ENCODE results near the gene AGBL3.

The AGBL3 gene

DNA sequence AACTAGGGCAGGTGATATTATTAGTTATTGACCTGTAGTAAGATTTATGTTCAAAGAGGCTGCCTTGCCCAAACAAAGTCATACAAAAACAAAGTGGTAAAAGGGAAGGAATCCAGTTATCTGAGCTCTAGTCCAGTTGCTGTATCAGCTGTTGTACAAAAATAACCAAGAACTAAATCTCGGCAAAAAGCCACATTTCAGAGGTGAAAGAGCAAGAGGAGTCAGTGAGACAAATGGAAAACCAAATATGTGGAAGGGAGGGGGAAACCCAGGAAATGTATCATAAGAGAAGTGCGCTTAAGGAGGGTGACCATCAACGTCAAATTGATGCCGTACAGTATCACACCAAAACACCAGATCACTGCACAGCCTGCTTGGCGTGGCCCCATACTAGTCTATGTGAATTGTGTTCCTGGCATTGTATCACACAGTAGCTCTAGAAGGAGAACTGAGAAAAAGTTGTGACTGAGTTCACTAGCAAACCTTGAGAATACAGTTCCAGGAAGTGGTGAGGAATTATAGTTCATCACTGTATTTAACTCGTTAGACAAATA, 6.4 kb downstream of the AGBL3 start:
- Histone ChIP-seq H3K27me3 (no peaks in the 10 kb centered on the region), H3K4me1 (ENCODE audit: control insufficient read depth in 1 of 2, insufficient read depth in 1 of 2, low read depth in 1 of 2, low read length in 1 of 2) (no peaks in the 10 kb centered on the region), H3K27ac (no peak overlapping the region), H3K36me3 (peaks cover 12% of the 10 kb centered on the region), H3K9me3 (no peaks in the 10 kb centered on the region), H3K4me3 (ENCODE audit: low read depth in 1 of 2, low read length in 1 of 2) (no peak overlapping the region)
- TF ChIP-seq, protein P1, sequence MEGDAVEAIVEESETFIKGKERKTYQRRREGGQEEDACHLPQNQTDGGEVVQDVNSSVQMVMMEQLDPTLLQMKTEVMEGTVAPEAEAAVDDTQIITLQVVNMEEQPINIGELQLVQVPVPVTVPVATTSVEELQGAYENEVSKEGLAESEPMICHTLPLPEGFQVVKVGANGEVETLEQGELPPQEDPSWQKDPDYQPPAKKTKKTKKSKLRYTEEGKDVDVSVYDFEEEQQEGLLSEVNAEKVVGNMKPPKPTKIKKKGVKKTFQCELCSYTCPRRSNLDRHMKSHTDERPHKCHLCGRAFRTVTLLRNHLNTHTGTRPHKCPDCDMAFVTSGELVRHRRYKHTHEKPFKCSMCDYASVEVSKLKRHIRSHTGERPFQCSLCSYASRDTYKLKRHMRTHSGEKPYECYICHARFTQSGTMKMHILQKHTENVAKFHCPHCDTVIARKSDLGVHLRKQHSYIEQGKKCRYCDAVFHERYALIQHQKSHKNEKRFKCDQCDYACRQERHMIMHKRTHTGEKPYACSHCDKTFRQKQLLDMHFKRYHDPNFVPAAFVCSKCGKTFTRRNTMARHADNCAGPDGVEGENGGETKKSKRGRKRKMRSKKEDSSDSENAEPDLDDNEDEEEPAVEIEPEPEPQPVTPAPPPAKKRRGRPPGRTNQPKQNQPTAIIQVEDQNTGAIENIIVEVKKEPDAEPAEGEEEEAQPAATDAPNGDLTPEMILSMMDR (IDR thresholded peaks at IDR 0.05), result no peak

DNA sequence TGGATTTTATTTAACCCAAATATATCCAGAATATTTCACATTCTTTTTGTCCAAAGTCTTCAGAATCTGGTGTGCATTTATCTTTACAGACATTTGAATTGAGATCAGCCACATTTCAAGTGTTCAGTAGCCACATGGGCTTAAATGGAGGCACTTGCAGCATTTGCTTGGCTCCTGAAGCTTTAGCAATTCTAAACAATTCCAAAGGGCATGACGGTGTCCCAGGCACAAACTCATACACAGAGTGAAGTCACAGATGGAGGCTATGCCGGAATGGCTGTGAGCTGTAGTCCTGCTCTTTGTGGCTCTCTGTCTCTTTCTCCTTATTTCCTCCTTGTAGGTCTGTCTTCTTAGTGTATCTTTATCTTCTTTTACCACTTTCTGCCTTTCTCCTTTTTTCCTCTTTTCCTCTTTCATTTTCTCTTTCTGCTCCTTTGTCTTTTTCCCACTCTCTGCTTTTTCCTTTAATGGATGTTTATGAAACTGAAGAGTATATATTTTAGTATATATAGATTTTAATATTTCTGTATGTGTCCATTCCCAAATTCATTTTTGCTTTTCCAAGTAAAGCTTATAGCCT, 7.7 kb downstream of the AGBL3 start:
- Histone ChIP-seq H3K9me3 (no peaks in the 10 kb centered on the region), H3K27ac (no peak overlapping the region), H3K27me3 (no peaks in the 10 kb centered on the region), H3K36me3 (peaks cover 12% of the 10 kb centered on the region), H3K4me1 (ENCODE audit: control insufficient read depth in 1 of 2, insufficient read depth in 1 of 2, low read depth in 1 of 2, low read length in 1 of 2) (no peaks in the 10 kb centered on the region), H3K4me3 (ENCODE audit: low read depth in 1 of 2, low read length in 1 of 2) (no peak overlapping the region)
- TF ChIP-seq, protein P1 (IDR thresholded peaks at IDR 0.05), result no peak

DNA sequence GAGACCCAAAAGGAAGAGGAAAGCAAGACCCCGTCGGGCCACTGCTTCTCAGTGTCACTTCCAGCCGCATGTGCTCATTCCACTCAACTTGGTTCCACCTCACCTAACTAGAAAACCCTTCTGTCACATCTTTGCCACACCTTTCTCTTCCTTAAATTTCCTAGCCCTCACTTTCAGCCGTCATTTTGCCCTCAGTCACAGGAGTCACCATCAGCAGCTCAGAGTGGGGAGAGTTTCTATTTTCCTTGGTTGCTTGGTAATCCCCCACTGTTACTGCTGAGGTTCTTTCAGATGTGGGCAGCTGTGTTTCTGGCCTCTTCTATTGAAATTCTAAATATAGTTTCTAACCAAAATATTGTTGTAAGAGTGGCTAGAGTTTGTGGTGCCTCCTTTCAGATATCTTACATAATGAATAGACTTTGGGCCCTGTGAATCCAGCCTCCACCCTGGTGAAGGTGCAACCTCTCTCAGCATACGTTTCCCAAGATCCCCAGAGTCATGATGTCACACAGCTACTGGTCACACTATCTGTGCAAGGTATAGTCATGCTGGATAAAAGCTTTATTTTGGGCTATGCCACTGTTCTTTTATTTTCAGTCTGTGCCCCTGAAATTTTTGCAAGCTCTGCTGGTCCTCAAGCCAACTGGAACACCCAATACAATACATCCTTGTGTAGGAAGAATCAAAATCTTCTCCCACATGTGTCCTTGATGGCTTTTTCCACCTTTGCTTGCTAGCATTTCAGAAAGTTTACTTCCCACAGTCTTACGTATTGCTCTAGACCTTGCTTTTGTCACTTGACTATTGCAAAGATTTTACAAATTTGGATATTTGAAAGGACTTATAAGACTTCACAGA, 9.2 kb downstream of the AGBL3 start:
- Histone ChIP-seq H3K36me3 (peaks cover 12% of the 10 kb centered on the region), H3K4me1 (ENCODE audit: control insufficient read depth in 1 of 2, insufficient read depth in 1 of 2, low read depth in 1 of 2, low read length in 1 of 2) (no peaks in the 10 kb centered on the region), H3K4me3 (ENCODE audit: low read depth in 1 of 2, low read length in 1 of 2) (no peak overlapping the region), H3K27me3 (no peaks in the 10 kb centered on the region), H3K9me3 (no peaks in the 10 kb centered on the region), H3K27ac (no peak overlapping the region)
- TF ChIP-seq, protein P1 (IDR thresholded peaks at IDR 0.05), result no peak

DNA sequence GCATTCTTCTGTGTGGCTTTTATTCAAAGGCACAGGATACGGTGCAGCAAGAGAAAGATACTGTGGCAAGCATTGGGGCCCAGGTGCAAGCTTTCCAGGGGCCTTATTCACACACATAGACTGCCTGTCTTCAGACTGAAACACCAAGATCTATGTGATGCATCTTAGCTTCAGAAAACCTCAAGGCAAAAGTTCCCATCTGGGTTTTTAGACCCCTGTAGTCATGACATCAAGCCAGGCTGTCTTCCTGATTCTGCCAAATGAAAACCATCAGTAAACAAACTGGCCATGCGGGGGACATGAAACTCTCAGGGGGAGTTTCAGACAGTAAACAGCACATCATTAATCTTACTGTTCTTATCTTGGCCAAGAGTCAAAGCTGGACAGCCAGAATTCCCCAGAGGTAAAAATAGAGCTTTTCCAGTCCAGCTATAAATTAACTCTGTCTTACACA, 9.8 kb downstream of the AGBL3 start:
- H3K4me3 ChIP-seq (ENCODE audit: low read depth in 1 of 2, low read length in 1 of 2), result no peak overlapping the region
- no peak overlapping the region for H3K27ac ChIP-seq
- no peaks in the 10 kb centered on the region for H3K4me1 ChIP-seq (ENCODE audit: control insufficient read depth in 1 of 2, insufficient read depth in 1 of 2, low read depth in 1 of 2, low read length in 1 of 2)
- H3K36me3 ChIP-seq, result peaks cover 12% of the 10 kb centered on the region
- H3K9me3 ChIP-seq, result no peaks in the 10 kb centered on the region
- TF ChIP-seq, protein P1 (IDR thresholded peaks at IDR 0.05), result no peak
- H3K27me3 ChIP-seq, result no peaks in the 10 kb centered on the region

DNA sequence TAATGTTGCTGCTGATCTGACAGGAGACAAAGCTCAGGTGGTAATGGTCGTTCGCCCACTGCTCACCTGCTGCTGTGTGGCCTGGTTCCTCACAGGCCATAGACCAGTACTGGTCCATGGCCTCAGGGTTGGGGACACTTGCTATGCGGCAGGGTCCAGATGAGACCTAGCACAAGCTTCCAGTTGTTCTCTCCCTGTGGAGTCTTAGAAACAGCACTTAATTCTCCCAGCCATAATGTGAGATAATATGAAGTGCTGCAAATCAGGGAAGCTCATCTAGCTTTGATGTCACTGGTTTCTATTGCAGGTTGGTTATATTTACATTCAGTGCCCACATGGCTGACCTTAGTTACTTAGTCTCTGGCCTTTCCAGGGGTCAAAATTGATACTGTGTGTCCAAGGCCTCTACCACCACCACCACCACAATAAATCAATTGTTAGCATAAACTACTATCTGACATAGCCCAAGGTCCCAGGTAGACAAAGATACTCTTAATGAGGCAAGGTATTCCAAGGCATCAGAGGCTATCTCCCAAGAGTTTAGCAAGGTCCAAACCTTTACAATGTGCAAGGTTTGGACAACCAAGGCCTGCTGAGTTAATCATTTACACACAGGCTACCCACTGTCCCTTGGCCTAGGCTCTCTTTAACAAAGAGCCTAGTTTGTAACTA, 11.0 kb downstream of the AGBL3 start:
- H3K36me3 ChIP-seq, result peaks cover 12% of the 10 kb centered on the region
- no peaks in the 10 kb centered on the region for H3K9me3 ChIP-seq
- H3K27ac ChIP-seq, result no peak overlapping the region

More for the DNA sequence above, 11.0 kb downstream of the AGBL3 start:
- Histone ChIP-seq H3K27me3 (no peaks in the 10 kb centered on the region), H3K4me1 (ENCODE audit: control insufficient read depth in 1 of 2, insufficient read depth in 1 of 2, low read depth in 1 of 2, low read length in 1 of 2) (no peaks in the 10 kb centered on the region), H3K4me3 (ENCODE audit: low read depth in 1 of 2, low read length in 1 of 2) (no peak overlapping the region)
- TF ChIP-seq, protein P1 (IDR thresholded peaks at IDR 0.05), result no peak
